HG03095 (cell line): ENCODE measurements around the gene NPS.

ENCODE experiments used
- ATAC-seq: cut with Tn5 transposase; IDR thresholded peaks from one replicate; pipeline ENCODE4 v1.9.1; 2021; ENCODE audit warnings: moderate library complexity; ENCODE audit not compliant: unreplicated experiment

Gene NPS

DNA sequence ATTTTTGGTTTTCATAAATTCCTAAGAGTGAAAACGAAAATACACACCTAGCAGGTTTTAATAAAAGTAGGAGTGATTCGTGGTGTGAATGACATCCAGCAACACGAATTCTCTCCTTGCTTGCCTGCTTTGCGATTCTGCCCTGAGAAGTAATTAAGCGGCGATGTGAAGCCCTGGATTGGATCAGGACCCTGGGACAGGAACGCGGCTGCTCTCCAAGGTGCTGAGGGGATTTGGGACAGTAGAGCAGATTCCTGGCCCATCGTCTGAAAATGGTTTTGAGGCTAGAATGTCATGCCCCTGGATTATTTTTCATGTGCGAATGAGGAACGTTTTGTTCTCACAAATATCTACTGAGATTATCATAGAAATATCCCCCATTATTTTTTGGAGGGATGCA, 7.8 kb downstream of the NPS start:
- ATAC-seq, result no peak

GRCh38 chr10:127561647-127562046, 12.5 kb downstream of the NPS start:
- no peak for ATAC-seq

DNA sequence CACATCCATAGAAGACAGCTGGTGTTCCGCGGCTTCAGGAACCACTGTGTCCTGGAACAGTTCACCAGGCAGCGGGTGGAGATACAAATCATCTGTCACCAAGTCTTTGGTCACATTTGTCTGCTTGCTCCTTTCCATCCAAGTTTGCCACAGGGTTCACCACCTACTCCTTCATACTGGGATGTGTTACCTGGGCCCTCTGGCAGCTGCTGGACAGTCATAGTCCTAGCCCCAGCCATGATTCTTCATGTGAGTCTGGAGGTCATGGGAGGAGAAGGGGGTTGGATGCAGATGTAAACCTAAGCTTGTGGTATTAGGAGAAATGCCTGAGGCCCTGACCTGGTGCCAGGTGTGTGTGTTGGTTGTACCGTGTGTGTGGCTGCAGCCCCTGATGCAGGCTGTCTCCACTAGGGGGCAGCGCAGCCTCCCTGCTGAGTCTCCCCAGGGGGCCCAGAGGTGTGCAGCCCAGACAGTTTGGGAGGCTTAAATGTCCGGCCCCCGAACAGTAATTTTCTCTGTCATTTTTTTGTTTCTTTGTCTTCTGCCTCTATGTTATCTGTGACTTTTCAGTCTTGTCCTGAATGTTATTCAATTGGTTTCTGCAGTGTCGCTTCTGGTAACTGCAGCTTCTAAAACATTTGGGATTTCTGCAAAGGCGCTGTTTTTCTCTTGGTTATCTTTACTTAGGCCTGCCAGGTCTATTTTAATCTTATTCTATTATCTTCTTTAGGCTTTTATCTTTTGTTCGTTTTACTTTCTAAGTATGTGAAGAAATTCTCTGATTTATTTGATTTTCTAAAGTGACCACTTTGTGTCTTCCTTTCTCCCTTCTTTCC, 14.8 kb downstream of the NPS start:
- ATAC-seq, result no peak

DNA sequence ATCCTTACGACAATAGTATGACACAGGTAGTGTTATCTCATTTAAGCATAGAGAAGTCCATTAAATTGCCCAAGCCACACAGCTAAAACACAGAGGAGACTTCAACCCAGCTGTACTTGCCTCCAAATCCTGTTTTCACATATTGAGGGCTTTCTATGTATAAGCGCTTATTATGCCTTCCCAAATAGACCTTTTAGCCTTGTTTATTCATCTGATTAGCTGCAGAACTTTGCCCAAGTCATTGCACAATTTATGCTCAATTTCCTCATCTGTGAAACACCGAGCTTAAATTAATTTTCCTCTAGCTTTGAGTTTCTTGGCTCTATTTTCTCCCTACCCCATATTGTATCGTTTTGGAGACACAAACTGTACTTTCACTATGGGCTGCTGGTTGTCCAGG, 15.5 kb downstream of the NPS start:
- ATAC-seq, result no peak

DNA sequence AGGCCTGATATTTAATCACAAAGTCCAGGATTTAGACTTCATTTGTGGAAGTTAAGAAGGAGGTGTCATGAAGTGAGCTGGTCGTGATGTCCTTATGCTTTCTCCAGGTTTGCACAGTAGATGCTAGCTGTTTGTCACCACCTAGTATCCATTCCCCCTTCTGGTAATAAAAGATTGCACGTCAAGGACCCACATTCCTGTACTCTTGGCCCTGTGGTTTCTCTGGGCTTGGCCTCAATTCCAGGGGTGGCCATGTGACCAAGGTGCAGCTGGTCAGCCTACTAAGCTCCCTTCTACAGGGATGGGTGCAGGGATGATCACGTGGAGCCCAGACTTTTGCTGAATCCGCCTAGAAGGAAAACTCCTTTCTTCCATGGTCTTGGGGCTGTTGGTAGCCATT, 16.5 kb downstream of the NPS start:
- ATAC-seq, result no peak

DNA sequence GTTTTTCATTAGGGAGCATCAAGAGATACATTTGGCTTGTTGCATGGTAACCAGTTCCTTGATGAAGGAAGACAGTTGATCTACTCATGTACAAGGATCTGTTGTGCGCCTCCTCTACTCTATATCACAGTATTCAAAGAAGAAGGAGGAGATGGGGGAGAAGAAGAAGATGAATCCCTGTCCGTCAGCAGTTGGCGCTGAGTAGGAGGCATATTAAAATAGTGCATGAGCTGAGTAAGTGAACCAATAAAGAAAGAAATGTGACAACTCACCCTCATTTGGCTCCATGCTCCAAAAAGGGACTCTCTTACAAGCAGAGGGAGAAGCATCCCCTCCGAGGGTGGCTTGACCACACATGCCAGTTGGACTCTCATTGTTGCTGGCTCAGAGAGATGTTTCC, 20.1 kb downstream of the NPS start:
- ATAC-seq, result no peak

GRCh38 chr10:127570036-127570435, 20.9 kb downstream of the NPS start:
- ATAC-seq, result no peak

DNA sequence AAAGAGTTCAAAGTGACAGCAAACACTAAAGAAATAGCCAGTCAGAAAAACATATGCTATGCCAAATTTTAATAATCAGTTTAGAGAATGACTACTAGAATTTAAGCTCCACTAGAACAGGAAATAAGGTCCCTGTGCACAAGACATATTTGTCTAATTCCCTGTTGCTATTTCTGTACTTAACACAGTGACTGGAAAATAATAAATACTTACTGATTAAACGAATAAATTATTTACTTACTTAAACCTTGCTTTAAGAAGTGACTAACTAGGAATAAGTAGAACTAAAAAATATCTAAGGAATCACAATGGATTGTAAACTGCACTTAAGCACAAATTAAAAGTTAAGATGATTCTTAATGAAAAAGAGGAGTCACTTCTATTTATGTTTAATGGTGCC, 22.3 kb downstream of the NPS start:
- no peak for ATAC-seq

- ATAC-seq, result no peak
These were observed 26.9 kb downstream of the NPS start for GRCh38 chr10:127576051-127576450.

- no peak for ATAC-seq
These were observed 27.6 kb downstream of the NPS start for GRCh38 chr10:127576740-127577161.

GRCh38 chr10:127577376-127578258, 28.5 kb downstream of the NPS start:
- no peak for ATAC-seq

GRCh38 chr10:127578259-127578960, 29.3 kb downstream of the NPS start:
- ATAC-seq, result no peak

DNA sequence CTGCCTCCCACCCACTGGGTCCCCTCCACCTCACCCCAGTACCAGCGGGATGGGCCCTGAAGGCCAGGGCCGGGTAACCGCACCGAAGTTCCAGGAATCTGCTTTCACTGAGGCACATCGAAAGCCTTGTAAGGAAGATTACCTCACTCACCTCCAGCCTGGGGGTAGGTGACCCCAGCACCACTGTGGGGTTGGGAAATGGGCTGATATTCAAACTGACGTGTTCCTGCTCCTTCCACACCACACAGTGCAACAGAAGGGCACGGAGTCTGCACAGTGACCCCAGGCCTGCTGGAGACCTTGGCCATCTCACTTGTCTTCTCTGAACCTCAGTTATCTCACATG, 29.8 kb downstream of the NPS start:
- no peak for ATAC-seq

DNA sequence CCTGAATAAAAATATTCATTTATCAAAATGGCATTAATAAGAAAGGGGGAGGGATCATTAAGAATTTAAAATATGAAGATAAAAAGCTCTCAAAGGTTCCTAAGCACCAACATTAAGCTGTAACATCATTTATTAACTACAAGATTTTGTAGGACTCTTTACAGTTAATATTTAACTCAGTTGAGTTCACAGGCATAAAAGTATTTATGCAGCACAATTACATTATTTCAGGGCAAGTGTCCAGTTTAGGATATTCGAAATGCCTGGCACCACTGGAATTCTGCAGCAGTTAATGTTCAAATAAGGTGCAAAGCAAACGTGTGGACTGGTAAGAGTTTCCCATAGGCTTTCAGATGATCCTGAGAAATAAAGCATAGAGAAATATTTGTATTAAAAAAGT, 30.5 kb downstream of the NPS start:
- ATAC-seq, result no peak

DNA sequence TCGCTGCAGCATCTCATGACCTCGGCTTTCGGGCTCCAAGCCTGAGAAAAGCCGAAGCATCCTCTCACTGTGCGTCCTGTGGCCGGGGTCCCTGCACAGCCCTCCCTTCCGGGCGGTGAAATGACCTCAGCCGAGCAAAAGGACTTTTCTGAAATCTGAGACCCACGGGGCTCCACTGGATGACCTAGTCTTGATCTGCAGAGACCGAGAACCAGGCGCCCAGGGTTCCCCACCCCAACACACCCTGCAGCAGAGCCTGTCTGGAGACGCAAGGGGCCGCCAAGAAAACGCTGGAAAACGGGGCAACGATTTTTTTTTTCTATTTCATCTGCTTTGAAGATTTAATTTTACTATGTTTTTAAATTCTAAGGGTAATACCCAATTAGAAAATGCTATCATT, 31.7 kb downstream of the NPS start:
- ATAC-seq, result no peak

- no peak for ATAC-seq
These were observed 36.5 kb downstream of the NPS start for GRCh38 chr10:127585519-127586023.

GRCh38 chr10:127587668-127588365, 38.7 kb downstream of the NPS start:
- ATAC-seq, result no peak

DNA sequence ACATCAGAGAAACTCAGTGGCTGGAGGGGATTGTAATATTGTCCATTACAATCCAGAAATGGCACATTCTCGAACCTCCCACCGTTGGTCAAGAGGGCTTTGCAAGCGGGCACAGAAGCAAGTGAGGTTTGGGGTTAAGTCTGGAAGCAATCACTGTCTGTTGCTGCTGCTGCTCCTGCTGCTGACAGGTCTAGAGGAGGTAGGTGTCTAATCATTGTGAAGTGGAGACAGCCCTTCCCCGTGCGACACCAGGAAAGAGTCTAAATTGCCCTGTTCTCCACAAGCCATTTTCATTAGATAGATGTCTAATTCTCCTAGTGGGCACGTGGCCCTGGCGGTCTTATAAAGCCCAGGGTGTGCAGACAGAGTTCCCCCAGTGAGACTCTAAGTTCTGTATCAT, 43.5 kb downstream of the NPS start:
- ATAC-seq, result no peak

DNA sequence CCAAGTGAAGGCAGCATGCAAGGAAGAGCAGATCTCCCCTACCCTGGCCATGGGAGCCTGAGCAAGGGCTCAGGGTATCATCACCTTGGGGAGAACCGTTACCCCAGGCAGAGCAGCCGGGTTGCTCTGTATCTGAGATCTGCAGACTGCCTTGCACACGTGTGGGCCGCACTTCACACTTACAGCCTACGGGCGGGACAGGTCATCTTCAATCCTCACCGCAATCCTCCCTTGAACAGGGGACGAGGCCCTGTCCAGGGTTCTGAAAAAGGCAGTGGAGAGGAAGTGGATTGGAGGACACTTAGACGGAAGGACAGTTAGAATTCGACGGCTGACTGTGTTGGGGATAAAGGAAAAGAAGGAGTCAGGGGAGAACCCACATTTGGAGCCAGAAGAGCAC, 51.4 kb downstream of the NPS start:
- no peak for ATAC-seq
